IPS-20b (cell line): ENCODE data around the gene SPDYE2.
"Not testable (repeated sequence)": the region's sequence is repeated elsewhere in the genome, so short reads cannot be mapped to it uniquely, and the experiment has no call there.

Experiments
- H3K27ac ChIP-seq: one replicate; pipeline ENCODE4 v1.5.1; 2013; ENCODE audit warnings: low read length
- H3K27me3 ChIP-seq: 2 replicates; pipeline ENCODE4 v1.6.1; 2013; ENCODE audit warnings: mild to moderate bottlenecking, low read length, inconsistent platforms; ENCODE audit not compliant: insufficient read depth
- H3K36me3 ChIP-seq: 2 replicates; pipeline ENCODE4 v1.6.1; 2013; ENCODE audit warnings: low read depth, mild to moderate bottlenecking, inconsistent platforms, low read length, moderate library complexity; ENCODE audit not compliant: insufficient read depth
- H3K4me1 ChIP-seq: 2 replicates; pipeline ENCODE4 v1.6.1; 2013; ENCODE audit warnings: mild to moderate bottlenecking, control low read depth, inconsistent platforms, low read length, moderate library complexity; ENCODE audit not compliant: insufficient read depth
- H3K4me3 ChIP-seq: 2 replicates; pipeline ENCODE4 v1.5.1; 2013; ENCODE audit warnings: mild to moderate bottlenecking, low read length, inconsistent platforms
- H3K9ac ChIP-seq: 2 replicates; pipeline ENCODE4 v1.6.1; 2013; ENCODE audit warnings: low read depth, mild to moderate bottlenecking, inconsistent platforms, low read length, moderate library complexity
- H3K9me3 ChIP-seq: 2 replicates; pipeline ENCODE4 v1.6.1; 2013; ENCODE audit warnings: mild to moderate bottlenecking, low read depth, low read length, inconsistent platforms; ENCODE audit not compliant: insufficient read depth

SPDYE2 gene

DNA sequence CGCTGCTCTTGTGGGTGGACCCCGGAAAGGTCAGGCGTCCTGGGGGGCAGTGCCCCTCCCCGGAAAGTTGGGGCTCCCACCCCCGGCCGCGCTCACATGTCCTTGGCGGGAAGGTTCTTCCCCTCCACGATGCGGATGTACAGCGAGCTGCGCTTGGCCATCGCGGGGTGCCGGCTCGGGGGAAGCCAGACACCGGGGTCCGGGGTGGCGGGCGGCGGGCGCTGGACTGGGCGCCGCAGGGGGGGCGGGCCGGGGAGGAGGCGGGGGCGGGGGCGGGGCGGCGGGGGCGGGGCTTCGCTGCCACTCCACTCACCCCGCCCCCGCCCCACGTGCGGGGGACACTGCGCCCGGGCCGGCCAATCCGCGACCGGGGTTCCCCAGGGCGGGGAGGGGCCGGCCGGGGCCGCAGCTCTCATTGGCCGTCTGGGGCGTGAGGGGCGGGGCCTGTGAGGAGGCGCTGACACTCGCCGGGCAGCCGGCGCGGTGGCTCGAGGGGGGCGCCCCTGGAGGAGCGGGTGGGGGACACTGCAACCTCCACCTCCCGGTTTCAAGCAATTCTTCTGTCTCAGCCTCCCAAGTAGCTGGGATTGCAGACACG, 33.4 kb upstream of the SPDYE2 start, which contains the start of gene RASA4B:
Gene RASA4B, minus strand, starts transcription at position 228 of the 598 bp plus-strand sequence. Its CDS starts 67 bp downstream, at position 161.
- not testable (repeated sequence) for H3K9ac ChIP-seq, H3K9me3 ChIP-seq, H3K27ac ChIP-seq, H3K27me3 ChIP-seq, H3K36me3 ChIP-seq, H3K4me3 ChIP-seq, H3K4me1 ChIP-seq

GRCh38 chr7:102520797-102521196, 30.2 kb upstream of the SPDYE2 start:
- H3K9me3 ChIP-seq = not testable (repeated sequence)

GRCh38 chr7:102524803-102525202, 26.2 kb upstream of the SPDYE2 start:
- H3K4me3 ChIP-seq, H3K27me3 ChIP-seq, H3K36me3 ChIP-seq, H3K9ac ChIP-seq, H3K4me1 ChIP-seq, H3K27ac ChIP-seq, H3K9me3 ChIP-seq: not testable (repeated sequence)

More at GRCh38 chr7:102520797-102521196, 30.2 kb upstream of the SPDYE2 start:
- H3K27me3 ChIP-seq, H3K9ac ChIP-seq, H3K27ac ChIP-seq, H3K36me3 ChIP-seq, H3K4me1 ChIP-seq, H3K4me3 ChIP-seq: not testable (repeated sequence)

- not testable (repeated sequence) for H3K27ac ChIP-seq, H3K9me3 ChIP-seq, H3K4me1 ChIP-seq, H3K9ac ChIP-seq, H3K36me3 ChIP-seq, H3K27me3 ChIP-seq, H3K4me3 ChIP-seq
Measured at GRCh38 chr7:102527182-102527581, 23.8 kb upstream of the SPDYE2 start.

DNA sequence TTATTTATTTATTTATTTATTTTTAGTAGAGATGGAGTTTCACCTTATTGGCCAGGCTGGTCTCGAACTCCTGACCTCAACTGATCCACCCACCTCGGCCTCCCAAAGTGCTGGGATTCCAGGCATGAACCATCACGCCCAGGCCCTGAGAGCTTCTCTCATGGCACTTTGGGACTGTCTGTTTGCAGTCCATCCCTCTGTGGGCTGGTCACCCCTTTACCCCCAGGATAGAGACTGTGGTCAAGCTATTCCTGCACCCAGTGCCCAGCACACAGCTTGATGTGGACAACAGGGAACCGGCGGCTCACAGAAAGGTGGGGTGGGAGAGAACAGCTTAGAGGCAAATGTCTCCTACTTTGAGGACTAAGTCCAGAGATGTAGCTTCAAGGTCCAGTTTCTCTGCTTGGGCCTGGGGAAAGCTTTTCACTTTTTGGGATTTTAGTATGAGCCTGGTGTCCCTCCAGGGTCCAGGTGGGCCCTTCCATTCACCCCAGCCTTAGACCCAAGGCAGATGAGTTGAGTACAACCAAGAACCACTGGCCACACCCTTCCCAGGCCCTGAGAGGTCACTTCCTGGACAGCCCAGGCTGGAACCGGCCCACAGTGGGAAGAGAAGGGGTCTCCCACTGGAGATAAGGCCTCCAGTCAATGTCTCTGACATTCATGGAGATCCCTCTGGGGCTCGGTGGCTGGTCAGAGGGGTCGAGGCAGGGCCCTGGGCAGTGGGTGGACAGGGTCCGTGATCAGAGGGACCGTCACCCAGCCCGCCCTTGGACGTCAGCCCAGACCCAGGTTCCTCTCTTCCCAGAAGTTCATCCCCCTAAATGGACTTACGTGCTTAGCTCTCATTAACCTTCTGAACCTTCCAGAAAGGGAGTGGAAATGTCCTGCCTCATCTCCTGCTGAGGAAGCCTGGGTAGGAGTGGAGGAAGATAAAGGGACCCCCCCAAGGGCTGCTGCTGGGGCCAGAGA, 22.9 kb upstream of the SPDYE2 start:
- not testable (repeated sequence) for H3K9ac ChIP-seq, H3K4me3 ChIP-seq, H3K27me3 ChIP-seq, H3K9me3 ChIP-seq, H3K27ac ChIP-seq, H3K4me1 ChIP-seq, H3K36me3 ChIP-seq

DNA sequence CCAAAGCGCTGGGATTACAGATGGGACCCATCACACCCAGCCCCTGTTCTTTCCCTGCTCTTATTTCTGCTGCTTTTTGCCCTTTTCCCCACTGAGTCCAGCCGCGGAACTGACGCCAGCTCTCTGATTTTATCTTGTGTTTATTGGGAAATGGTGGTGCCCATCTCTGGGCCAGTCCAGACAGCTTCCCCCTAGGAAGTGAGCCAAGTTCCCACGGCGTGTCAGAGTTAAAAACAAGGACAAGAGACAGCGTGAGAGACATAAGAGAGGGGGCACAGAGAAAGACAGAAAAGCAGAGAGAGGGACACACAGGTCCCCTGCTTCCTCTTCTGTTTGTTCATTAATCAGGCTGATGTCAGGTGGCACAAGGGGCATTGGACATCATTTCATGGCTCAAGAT, 19.4 kb upstream of the SPDYE2 start:
- H3K36me3 ChIP-seq, H3K9me3 ChIP-seq, H3K27ac ChIP-seq, H3K27me3 ChIP-seq, H3K4me3 ChIP-seq, H3K9ac ChIP-seq, H3K4me1 ChIP-seq: not testable (repeated sequence)

DNA sequence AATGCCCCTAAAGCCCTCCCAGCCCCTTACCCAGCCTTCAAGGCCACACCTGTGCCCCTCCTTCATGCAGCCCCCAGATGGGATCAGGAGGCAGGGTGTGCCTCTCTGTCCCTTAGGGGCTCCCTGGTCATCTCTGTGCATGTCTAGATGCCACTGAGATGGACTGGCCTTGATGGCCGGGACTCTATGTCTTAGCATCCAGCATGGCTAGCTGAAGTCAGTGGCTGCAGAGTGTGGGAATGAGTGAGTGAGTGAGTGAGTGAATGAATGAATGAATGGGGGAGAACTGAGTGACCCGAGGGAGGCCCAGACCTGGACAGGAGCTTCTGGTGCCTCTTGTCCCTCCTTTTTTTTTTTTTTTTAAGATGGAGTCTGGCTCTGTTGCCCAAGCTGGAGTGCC, 18.9 kb upstream of the SPDYE2 start:
- H3K4me3 ChIP-seq = not testable (repeated sequence)

GRCh38 chr7:102535062-102535615, 15.9 kb upstream of the SPDYE2 start:
- H3K9ac ChIP-seq, H3K27ac ChIP-seq, H3K4me1 ChIP-seq, H3K27me3 ChIP-seq, H3K9me3 ChIP-seq, H3K4me3 ChIP-seq, H3K36me3 ChIP-seq: not testable (repeated sequence)

More for the DNA sequence above, 18.9 kb upstream of the SPDYE2 start:
- H3K36me3 ChIP-seq, H3K4me1 ChIP-seq, H3K27me3 ChIP-seq, H3K27ac ChIP-seq, H3K9ac ChIP-seq, H3K9me3 ChIP-seq: not testable (repeated sequence)

- H3K36me3 ChIP-seq, H3K4me3 ChIP-seq, H3K9me3 ChIP-seq, H3K27me3 ChIP-seq, H3K4me1 ChIP-seq, H3K9ac ChIP-seq, H3K27ac ChIP-seq: not testable (repeated sequence)
Measured at GRCh38 chr7:102540604-102541003, 10.4 kb upstream of the SPDYE2 start.

DNA sequence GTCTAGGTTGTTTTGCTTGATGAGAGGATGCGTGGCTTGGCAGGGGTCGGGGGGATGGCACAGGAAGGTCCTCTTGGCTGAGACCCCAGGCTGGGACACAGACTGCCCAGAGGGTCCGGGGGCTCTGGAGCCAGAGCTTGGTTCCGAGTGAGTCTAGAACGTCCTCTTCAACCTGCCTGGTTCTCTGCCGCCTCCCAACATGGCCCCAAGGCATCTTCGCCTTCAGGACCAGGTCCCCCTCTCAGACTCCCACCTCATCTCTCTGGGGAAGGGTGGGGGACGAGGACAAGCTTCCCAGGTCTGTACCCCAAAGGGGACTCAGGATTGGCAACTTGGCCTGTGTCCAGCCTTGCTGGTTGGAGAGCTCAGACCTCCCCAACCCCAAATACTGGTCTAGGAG, 8.9 kb upstream of the SPDYE2 start:
- not testable (repeated sequence) for H3K36me3 ChIP-seq, H3K9me3 ChIP-seq, H3K4me1 ChIP-seq, H3K9ac ChIP-seq, H3K27me3 ChIP-seq, H3K27ac ChIP-seq, H3K4me3 ChIP-seq

GRCh38 chr7:102542771-102543170, 8.3 kb upstream of the SPDYE2 start:
- H3K9me3 ChIP-seq, H3K4me1 ChIP-seq, H3K36me3 ChIP-seq, H3K27me3 ChIP-seq, H3K27ac ChIP-seq, H3K9ac ChIP-seq, H3K4me3 ChIP-seq: not testable (repeated sequence)

DNA sequence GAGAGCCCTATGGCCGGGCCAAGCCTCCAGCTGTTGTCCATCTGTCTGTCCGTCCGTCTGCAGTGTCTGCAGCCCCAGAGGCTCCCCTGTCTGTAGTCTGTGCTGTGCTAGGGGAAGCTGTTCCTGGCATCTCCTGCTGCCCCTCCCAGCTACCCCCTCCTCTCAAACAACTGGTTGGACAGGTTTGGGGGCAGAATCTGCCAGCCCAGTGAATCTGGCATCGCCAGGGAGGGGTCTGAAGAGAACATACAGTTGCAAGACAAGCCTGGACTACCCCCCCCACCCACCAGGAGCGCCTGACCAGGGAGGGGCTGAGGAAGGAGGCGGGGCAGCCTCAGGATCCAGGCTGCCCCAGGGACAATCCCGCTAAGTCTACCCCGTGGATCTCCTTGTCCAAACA, 7.4 kb upstream of the SPDYE2 start, which contains the start of gene UPK3BL2:
Gene UPK3BL2, minus strand, starts transcription at position 101 of the 400 bp plus-strand sequence. Its CDS starts 60 bp downstream, at position 41.
- H3K9me3 ChIP-seq, H3K27me3 ChIP-seq, H3K36me3 ChIP-seq, H3K4me3 ChIP-seq, H3K27ac ChIP-seq, H3K4me1 ChIP-seq, H3K9ac ChIP-seq: not testable (repeated sequence)
